GM12878 (cell line): ENCODE data around the gene PGAM1. TPM values are rescaled to one million over a fixed set of nuclear protein-coding genes. Genes with fewer than 3 reads are reported as not detected.

Experiments
- ATAC-seq: fragments of 200-7000 bp; cut with Tn5 transposase; 3 replicates; pipeline ENCODE4 v1.9.1; 2020; ENCODE audit warnings: mild to moderate bottlenecking, moderate library complexity
- BruUV-seq: library from RNA; stranded (reverse); fragments of 400-500 nt; replicated peaks from 2 replicates; lab custom pipeline; 2021; lab: Mats Ljungman, UMichigan
- CTCF ChIA-PET: fragments of 300-600 bp; sonication (Branson Sonifier 250); formaldehyde crosslinking; extraction: SDS; loops from one replicate; lab custom pipeline; 2021; ENCODE audit warnings: inconsistent platforms; lab: Yijun Ruan, JAX
- POLR2A ChIA-PET: fragments of 350-600 bp; formaldehyde crosslinking; extraction: SDS; loops from one replicate; lab custom pipeline; 2021; ENCODE audit warnings: inconsistent platforms; lab: Charles Lee
- RAD21 ChIA-PET: fragments of 300-600 bp; sonication (Branson Sonifier 250); formaldehyde crosslinking; loops from one replicate; lab custom pipeline; 2023; ENCODE audit warnings: antibody characterized with exemption; ENCODE audit not compliant: unreplicated experiment; lab: Charles Lee
- SMC1A ChIA-PET: fragments of 300-600 bp; sonication (Branson Sonifier 250); formaldehyde crosslinking; loops from one replicate; lab custom pipeline; 2023; ENCODE audit not compliant: unreplicated experiment, uncharacterized antibody; lab: Charles Lee
- DNase-seq: peaks from one replicate; pipeline ENCODE4 v3.0.0-alpha.2; 2011; ENCODE audit warnings: low read depth, low spot score
- FAIRE-seq: peaks from 3 replicates; lab custom pipeline; 2011; peaks lifted over from hg19 to GRCh38; lab: Jason Lieb, UNC
- H2AFZ ChIP-seq: 2 replicates; pipeline ENCODE4 v1.6.0; 2011; ENCODE audit warnings: low read depth, low read length, control low read depth; ENCODE audit not compliant: control insufficient read depth
- H3K27ac ChIP-seq: 2 replicates; pipeline ENCODE4 v1.5.1; 2011; ENCODE audit warnings: control low read depth; ENCODE audit not compliant: control insufficient read depth, insufficient read depth
- H3K27me3 ChIP-seq, 2 experiments: replicated peaks in 1 of 2; 2 replicates each; pipeline versions ENCODE4 v1.6.0 to v1.6.1; 2011; ENCODE audit warnings: low read length in 1 of 2; ENCODE audit not compliant: control insufficient read depth in 2 of 2, insufficient read depth in 2 of 2
- H3K36me3 ChIP-seq, 2 experiments: 2 replicates each; pipeline ENCODE4 v1.5.1; 2011; ENCODE audit warnings: low read length in 1 of 2; ENCODE audit not compliant: control insufficient read depth in 2 of 2, insufficient read depth in 2 of 2
- H3K4me1 ChIP-seq: 2 replicates; pipeline ENCODE4 v1.6.1; 2011; ENCODE audit warnings: mild to moderate bottlenecking, low read length, moderate library complexity, mixed read lengths; ENCODE audit not compliant: control insufficient read depth, insufficient read depth
- H3K4me2 ChIP-seq: 2 replicates; pipeline ENCODE4 v1.6.0; 2011; ENCODE audit warnings: control low read depth; ENCODE audit not compliant: control insufficient read depth, insufficient read depth
- H3K4me3 ChIP-seq: fragments of 200-600 bp; sonication (generic); 2 replicates; pipeline ENCODE4 v1.5.1; 2016
- H3K79me2 ChIP-seq: 2 replicates; pipeline ENCODE4 v1.6.0; 2011; ENCODE audit warnings: low read length; ENCODE audit not compliant: control insufficient read depth, insufficient read depth
- H3K9ac ChIP-seq: 2 replicates; pipeline ENCODE4 v1.8.0; 2011; ENCODE audit warnings: low read length, control low read depth, mixed read lengths; ENCODE audit not compliant: control insufficient read depth, insufficient read depth
- H3K9me3 ChIP-seq: replicated peaks from 3 replicates; pipeline ENCODE4 v1.5.1; 2011; ENCODE audit warnings: mild to moderate bottlenecking, low read length; ENCODE audit not compliant: control insufficient read depth, insufficient read depth
- H4K20me1 ChIP-seq: 2 replicates; pipeline ENCODE4 v1.6.0; 2011; ENCODE audit not compliant: control insufficient read depth, insufficient read depth
- BCL3 ChIP-seq: IDR thresholded peaks from 2 replicates; pipeline ENCODE4 v1.6.1; 2011; ENCODE audit warnings: borderline replicate concordance, low read depth, mild to moderate bottlenecking, moderate library complexity, low read length; ENCODE audit not compliant: insufficient read depth, poor library complexity, severe bottlenecking
- ELK1 ChIP-seq: IDR thresholded peaks from 2 replicates; pipeline ENCODE4 v1.6.1; 2012; ENCODE audit warnings: low read depth, low read length, improper control_type of control experiment
- IKZF1 ChIP-seq: fragments of 450-650 bp; conservative IDR thresholded peaks from 2 replicates; pipeline ENCODE4 v1.6.1; 2017; ENCODE audit warnings: antibody characterized with exemption, mild to moderate bottlenecking
- IRF3 ChIP-seq: fragments of 450-650 bp; IDR thresholded peaks from 2 replicates; pipeline ENCODE4 v1.6.1; 2014; ENCODE audit warnings: mild to moderate bottlenecking
- KAT2A ChIP-seq: conservative IDR thresholded peaks from 2 replicates; pipeline ENCODE4 v1.6.1; 2011; ENCODE audit warnings: low read depth, low read length; ENCODE audit not compliant: control insufficient read depth
- MTA2 ChIP-seq: fragments of 450-650 bp; IDR thresholded peaks from 2 replicates; pipeline ENCODE4 v1.6.1; 2016; ENCODE audit warnings: low read depth, mild to moderate bottlenecking, moderate library complexity
- PKNOX1 ChIP-seq: fragments of 450-650 bp; IDR thresholded peaks from 2 replicates; pipeline ENCODE4 v1.6.1; 2016; ENCODE audit warnings: mild to moderate bottlenecking
- POU2F2 ChIP-seq: IDR thresholded peaks from 3 replicates; pipeline ENCODE4 v1.6.1; 2011; ENCODE audit warnings: low read depth, mild to moderate bottlenecking, low read length, borderline replicate concordance
- TARDBP ChIP-seq: IDR thresholded peaks from 2 replicates; pipeline ENCODE4 v1.6.1; 2016; ENCODE audit warnings: borderline replicate concordance
- ZBED1 ChIP-seq: IDR thresholded peaks from 2 replicates; pipeline ENCODE4 v1.6.1; 2016; ENCODE audit warnings: borderline replicate concordance
- WGBS: methylation state at CpG from one replicate; pipeline ENCODE4 v1.1.6; 2016; ENCODE audit warnings: low lambda C conversion rate; ENCODE audit not compliant: insufficient replicate concordance, insufficient coverage; ENCODE audit errors: missing lambda C conversion rate; 5-methylcytosine and 5-hydroxymethylcytosine counted together
- in situ Hi-C: fragments of 300-500 bp; cut with MboI; formaldehyde crosslinking; loops from 9 replicates; pipeline ENCODE4 v1.14.3; 2018; ENCODE audit warnings: mixed read lengths
- intact Hi-C: fragments of 100-400 bp; cut with micrococcal nuclease; formaldehyde crosslinking; loops from one replicate; pipeline ENCODE4 v1.14.2; 2022; ENCODE audit not compliant: unreplicated experiment
- polyA plus RNA-seq, 11 experiments: library from polyadenylated mRNA; depleted of rRNA in 4 of 11; unstranded in 6 of 11; stranded (reverse) in 5 of 11; fragments of >200 nt; fragmentation: Nextera tagmentation in 4 of 11; fragmentation: Illumina TruSeq in 1 of 11; extraction: Ambion mirVana in 4 of 11; extraction: Trizol in 1 of 11; gene quantifications; 1 replicate in 1 of 11; 2 replicates in 10 of 11; pipeline versions ENCODE4 v1.2.1 to v1.2.3, GENCODE V29; 2011 to 2016; ENCODE audit warnings: inconsistent platforms in 2 of 11, missing spikeins in 2 of 11, low read depth in 1 of 11
- total RNA-seq, 4 experiments: library from RNA; depleted of rRNA in 3 of 4; stranded (reverse); fragments of >200 nt in 3 of 4; fragmentation: Illumina TruSeq in 1 of 4; extraction: Trizol in 1 of 4; gene quantifications; 2 replicates each; pipeline versions ENCODE4 v1.2.1 to v1.2.3, GENCODE V29; 2013 to 2021

PGAM1 gene
- total and polyA plus RNA-seq, 10 of the 15 experiments (the other 5 are each of a cell fraction or from before 2014, with no cell fraction given), result 115 to 1,362 (median 744) TPM

GRCh38 chr10:97408496-97408992 lies 17.4 kb upstream of the PGAM1 start:
- POLR2A ChIA-PET, result no interaction called here
- no peak for TF ChIP-seq ELK1
- no peak for TF ChIP-seq KAT2A
- no peak for TF ChIP-seq POU2F2
- TF ChIP-seq MTA2, result no peak
- no peak for TF ChIP-seq IKZF1
- no peak for TF ChIP-seq IRF3
- TF ChIP-seq ZBED1, result no peak
- TF ChIP-seq BCL3, result no peak
- TF ChIP-seq TARDBP, result no peak
- TF ChIP-seq PKNOX1, result no peak
- intact Hi-C loops, result no loop called here

More at GRCh38 chr10:97408496-97408992, 17.4 kb upstream of the PGAM1 start:
- CTCF ChIA-PET, result interaction anchor here (1.0 to 2.9 kb wide), 8 partner anchors 14 to 145 kb away, joined by 3 to 27 read pairs (median 6); no protein-coding TSS in a partner anchor
- H4K20me1 ChIP-seq, result no peaks in the 10 kb centered on the region
- H3K4me1 ChIP-seq, result peaks cover 3% of the 10 kb centered on the region; the same call in 1 of the 2 replicates
- WGBS, result 96% methylated on average over 10 of the region's 10 CpGs
- H3K9me3 ChIP-seq, result no peaks in the 10 kb centered on the region
- H3K4me3 ChIP-seq, result no peak overlapping the region
- ATAC-seq (no peak), FAIRE-seq (no peak), DNase-seq (no peak)
- SMC1A ChIA-PET, result interaction anchor here (1.0 to 1.4 kb wide), 3 partner anchors 15 to 26 kb away, joined by 3 to 5 read pairs (median 4); no protein-coding TSS in a partner anchor
- no peaks in the 10 kb centered on the region for H3K27me3 ChIP-seq
- in situ Hi-C loops, result no loop called here
- H3K9ac ChIP-seq, result no peak overlapping the region
- RAD21 ChIA-PET, result interaction anchor here (0.6 to 1.9 kb wide), 5 partner anchors 16 to 183 kb away, joined by 3 to 5 read pairs (median 4); no protein-coding TSS in a partner anchor
- no peaks in the 10 kb centered on the region for H3K36me3 ChIP-seq
- BruUV-seq, result no TSS peak
- no peak overlapping the region for H2AFZ ChIP-seq
- no peaks in the 10 kb centered on the region for H3K79me2 ChIP-seq
- no peak overlapping the region for H3K27ac ChIP-seq
- H3K4me2 ChIP-seq, result no peak overlapping the region
